Transverse colon (tissue), 4 donors: ENCODE results near the gene UCN3. TPM values are rescaled to one million over a fixed set of nuclear protein-coding genes. Genes with fewer than 3 reads are reported as not detected.

Source experiments
- DNase-seq: peaks from one replicate; pipeline ENCODE4 v3.0.0-alpha.2; 2019
- H3K27ac ChIP-seq, 4 donors: fragments of 200-600 bp; sonication (generic); 2 replicates each; pipeline ENCODE4 v1.5.1; 2016 to 2018; ENCODE audit warnings: inconsistent platforms in 4 of 4
- H3K27me3 ChIP-seq: fragments of 200-600 bp; sonication (generic); 2 replicates; pipeline ENCODE4 v1.5.1; 2017; ENCODE audit warnings: inconsistent platforms
- H3K36me3 ChIP-seq, 4 donors: fragments of 200-600 bp; sonication (generic); 2 replicates each; pipeline ENCODE4 v1.5.1; 2017 to 2019; ENCODE audit warnings: inconsistent platforms in 4 of 4
- H3K4me1 ChIP-seq, 4 donors: fragments of 200-600 bp; sonication (generic); 2 replicates each; pipeline ENCODE4 v1.5.1; 2017 to 2020; ENCODE audit warnings: inconsistent platforms in 4 of 4
- H3K4me3 ChIP-seq, 4 donors: fragments of 200-600 bp; sonication (generic); 1 replicate in 1 of 4; 2 replicates in 3 of 4; pipeline versions ENCODE4 v1.5.1 to v1.6.1; 2017 to 2019; ENCODE audit warnings: inconsistent platforms in 4 of 4
- H3K9me3 ChIP-seq, 2 donors: fragments of 200-600 bp; sonication (generic); 2 replicates each; pipeline ENCODE4 v1.5.1; 2017 to 2019; ENCODE audit warnings: inconsistent platforms in 2 of 2
- EP300 ChIP-seq: sonication (generic); formaldehyde crosslinking; IDR thresholded peaks from one replicate; pipeline ENCODE4 v1.6.1; 2017; ENCODE audit warnings: antibody characterized with exemption, low read depth
- POLR2A ChIP-seq: fragments of 450-650 bp; IDR thresholded peaks from one replicate; pipeline ENCODE4 v1.6.1; 2016; ENCODE audit warnings: antibody characterized with exemption, mild to moderate bottlenecking, moderate library complexity
- POLR2AphosphoS5 ChIP-seq, 3 donors: sonication (generic); formaldehyde crosslinking; IDR thresholded peaks; one replicate each; pipeline ENCODE4 v1.6.1; 2016; ENCODE audit warnings: antibody characterized with exemption in 3 of 3
- WGBS, 2 donors: methylation state at CpG; one replicate each; pipeline ENCODE4 v1.1.5; 2018; ENCODE audit warnings: low coverage in 1 of 2; 5-methylcytosine and 5-hydroxymethylcytosine counted together
- in situ Hi-C, 4 donors: fragments of 200-750 bp; cut with MboI; loops; one replicate each; pipeline versions ENCODE4 v1.15.0 to v1.15.1; 2017; ENCODE audit warnings: low sequenced_read_pairs in 3 of 4, low pct_ligation_motif_present in 1 of 4, low pct_unique_long_range_greater_than_20kb in 1 of 4
- intact Hi-C: fragments of 100-400 bp; cut with DNase I; formaldehyde crosslinking; loops from one replicate; pipeline ENCODE4 v1.15.1; 2023; ENCODE audit warnings: low total_unique reads
- total RNA-seq, 4 donors: library from RNA; depleted of rRNA; stranded (reverse); fragments of >200 nt; gene quantifications; one replicate each; pipeline ENCODE4 v1.1.0, GENCODE V29; 2016
- TF ChIP-seq, protein P1 (sequence below), 5 experiments: fragments of 200-600 bp in 3 of 5; fragments of 450-650 bp in 2 of 5; sonication (generic) in 3 of 5; IDR thresholded peaks; 1 replicate in 2 of 5; 2 replicates in 3 of 5; pipeline ENCODE4 v1.5.1; 2016 to 2017; ENCODE audit warnings: antibody characterized with exemption in 5 of 5, inconsistent platforms in 3 of 5, mild to moderate bottlenecking in 2 of 5, moderate library complexity in 1 of 5

UCN3 gene
- total RNA-seq, 4 donors from 2014 or later = 1.6 to 1.7 TPM; not detected in 2

DNA sequence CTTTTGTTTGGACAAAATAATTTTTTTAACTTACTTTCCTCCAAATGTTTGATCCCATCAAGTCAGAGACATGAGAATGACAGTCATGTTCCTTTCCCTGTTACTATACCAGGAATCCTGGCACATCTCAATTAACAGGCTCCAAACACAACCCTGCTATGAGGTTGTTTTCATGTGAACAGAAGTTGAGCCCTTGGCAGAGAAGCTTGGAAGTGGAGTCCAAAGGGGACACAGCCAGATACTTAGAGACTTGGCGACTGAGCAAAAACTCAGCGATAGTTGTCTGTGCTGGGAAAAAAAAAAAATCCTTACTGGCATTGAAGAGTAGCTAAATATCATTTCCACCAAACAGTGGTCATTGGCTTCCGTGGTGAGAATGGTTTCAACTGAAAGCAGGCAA, 27.0 kb downstream of the UCN3 start:
- H3K9me3 ChIP-seq = peaks cover 19 to 22% of the 10 kb centered on the region in 2 donors
- in situ Hi-C loops (loop anchor here in 1 of 4 donors (25.0 kb wide), 1 partner anchor 554 kb away; the partner anchor contains the start of gene AKR1E2), intact Hi-C loops (no loop called here)
- H3K4me1 ChIP-seq = no peaks in the 10 kb centered on the region
- no peak for TF ChIP-seq POLR2A
- TF ChIP-seq POLR2AphosphoS5 (IDR thresholded peaks at IDR 0.05) = no peak
- TF ChIP-seq, protein P1, sequence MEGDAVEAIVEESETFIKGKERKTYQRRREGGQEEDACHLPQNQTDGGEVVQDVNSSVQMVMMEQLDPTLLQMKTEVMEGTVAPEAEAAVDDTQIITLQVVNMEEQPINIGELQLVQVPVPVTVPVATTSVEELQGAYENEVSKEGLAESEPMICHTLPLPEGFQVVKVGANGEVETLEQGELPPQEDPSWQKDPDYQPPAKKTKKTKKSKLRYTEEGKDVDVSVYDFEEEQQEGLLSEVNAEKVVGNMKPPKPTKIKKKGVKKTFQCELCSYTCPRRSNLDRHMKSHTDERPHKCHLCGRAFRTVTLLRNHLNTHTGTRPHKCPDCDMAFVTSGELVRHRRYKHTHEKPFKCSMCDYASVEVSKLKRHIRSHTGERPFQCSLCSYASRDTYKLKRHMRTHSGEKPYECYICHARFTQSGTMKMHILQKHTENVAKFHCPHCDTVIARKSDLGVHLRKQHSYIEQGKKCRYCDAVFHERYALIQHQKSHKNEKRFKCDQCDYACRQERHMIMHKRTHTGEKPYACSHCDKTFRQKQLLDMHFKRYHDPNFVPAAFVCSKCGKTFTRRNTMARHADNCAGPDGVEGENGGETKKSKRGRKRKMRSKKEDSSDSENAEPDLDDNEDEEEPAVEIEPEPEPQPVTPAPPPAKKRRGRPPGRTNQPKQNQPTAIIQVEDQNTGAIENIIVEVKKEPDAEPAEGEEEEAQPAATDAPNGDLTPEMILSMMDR (IDR thresholded peaks at IDR 0.05) = no peak
- no peak for TF ChIP-seq EP300
- H3K36me3 ChIP-seq = no peaks in the 10 kb centered on the region
- no peak overlapping the region for H3K27ac ChIP-seq
- DNase-seq = no peak
- no peaks in the 10 kb centered on the region for H3K27me3 ChIP-seq
- 85 to 94% methylated on average over 3 of the region's 3 CpGs for WGBS, 2 donors
- no peak overlapping the region for H3K4me3 ChIP-seq

DNA sequence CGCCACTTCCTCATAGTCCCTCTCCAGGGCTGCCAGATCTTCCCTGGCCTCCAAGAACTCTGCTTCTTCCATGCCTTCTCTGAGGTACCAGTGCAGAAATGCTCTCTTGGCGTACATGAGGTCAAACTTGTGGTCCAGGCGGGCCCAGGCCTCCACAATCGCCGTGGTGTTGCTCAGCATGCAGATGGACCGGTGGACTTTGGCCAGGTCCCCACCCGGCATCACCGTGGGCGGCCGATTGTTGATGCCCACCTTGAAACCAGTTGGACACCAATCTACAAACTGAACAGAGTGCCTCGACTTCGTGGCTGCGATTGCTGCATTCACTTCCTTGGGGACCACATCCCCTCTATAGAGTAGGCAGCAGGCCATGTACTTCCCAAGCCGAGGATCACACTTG, 28.8 kb downstream of the UCN3 start:
- 91 to 100% methylated on average over 1 to 11 of the region's 14 CpGs for WGBS, 2 donors
- H3K27me3 ChIP-seq = no peaks in the 10 kb centered on the region
- H3K27ac ChIP-seq = no peak overlapping the region
- TF ChIP-seq, protein P1 (IDR thresholded peaks at IDR 0.05) = no peak
- TF ChIP-seq POLR2AphosphoS5 (IDR thresholded peaks at IDR 0.05) = no peak
- no peak for TF ChIP-seq POLR2A
- TF ChIP-seq EP300 = no peak
- intact Hi-C loops = no loop called here
- no peak for DNase-seq
- no peak overlapping the region for H3K4me3 ChIP-seq
- in situ Hi-C loops = loop anchor here in 1 of 4 donors (25.0 kb wide), 1 partner anchor 556 kb away; the partner anchor contains the start of gene AKR1E2
- no peaks in the 10 kb centered on the region for H3K36me3 ChIP-seq
- peaks cover 19 to 22% of the 10 kb centered on the region in 2 donors for H3K9me3 ChIP-seq
- no peaks in the 10 kb centered on the region for H3K4me1 ChIP-seq

DNA sequence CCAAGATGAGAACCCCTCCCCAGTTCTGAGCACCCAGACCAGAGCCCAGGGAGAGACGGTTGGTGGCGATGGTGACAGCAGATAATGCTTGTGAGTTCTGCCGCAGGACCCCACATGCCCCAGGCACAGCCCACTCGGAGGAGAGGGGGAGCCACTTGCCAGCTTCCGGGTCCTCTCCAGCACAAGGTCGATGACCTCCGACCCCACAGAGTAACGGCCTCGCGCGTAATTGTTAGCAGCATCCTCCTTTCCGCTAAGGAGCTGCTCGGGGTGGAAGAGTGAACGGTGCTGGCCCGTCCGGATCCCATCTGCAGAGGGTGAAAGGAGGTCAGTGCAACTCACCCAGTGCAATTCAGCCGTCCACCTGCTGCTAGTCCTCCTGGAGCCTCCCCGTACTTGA, 30.4 kb downstream of the UCN3 start:
- Histone ChIP-seq H3K27me3 (no peaks in the 10 kb centered on the region), H3K36me3 (no peaks in the 10 kb centered on the region), H3K9me3 (peaks cover 10 to 12% of the 10 kb centered on the region in 2 donors), H3K4me3 (no peak overlapping the region), H3K4me1 (no peaks in the 10 kb centered on the region), H3K27ac (no peak overlapping the region)
- DNase-seq = no peak
- 88% methylated on average over 18 of the region's 18 CpGs; no CpG with 5 or more reads in 1 of the 2 donors for WGBS, 2 donors
- TF ChIP-seq POLR2A (no peak), POLR2AphosphoS5 (IDR thresholded peaks at IDR 0.05) (no peak), EP300 (no peak)
- TF ChIP-seq, protein P1 (IDR thresholded peaks at IDR 0.05) = no peak
- in situ Hi-C loops (loop anchor here in 1 of 4 donors (25.0 kb wide), 1 partner anchor 558 kb away; the partner anchor contains the start of gene AKR1E2), intact Hi-C loops (no loop called here)

DNA sequence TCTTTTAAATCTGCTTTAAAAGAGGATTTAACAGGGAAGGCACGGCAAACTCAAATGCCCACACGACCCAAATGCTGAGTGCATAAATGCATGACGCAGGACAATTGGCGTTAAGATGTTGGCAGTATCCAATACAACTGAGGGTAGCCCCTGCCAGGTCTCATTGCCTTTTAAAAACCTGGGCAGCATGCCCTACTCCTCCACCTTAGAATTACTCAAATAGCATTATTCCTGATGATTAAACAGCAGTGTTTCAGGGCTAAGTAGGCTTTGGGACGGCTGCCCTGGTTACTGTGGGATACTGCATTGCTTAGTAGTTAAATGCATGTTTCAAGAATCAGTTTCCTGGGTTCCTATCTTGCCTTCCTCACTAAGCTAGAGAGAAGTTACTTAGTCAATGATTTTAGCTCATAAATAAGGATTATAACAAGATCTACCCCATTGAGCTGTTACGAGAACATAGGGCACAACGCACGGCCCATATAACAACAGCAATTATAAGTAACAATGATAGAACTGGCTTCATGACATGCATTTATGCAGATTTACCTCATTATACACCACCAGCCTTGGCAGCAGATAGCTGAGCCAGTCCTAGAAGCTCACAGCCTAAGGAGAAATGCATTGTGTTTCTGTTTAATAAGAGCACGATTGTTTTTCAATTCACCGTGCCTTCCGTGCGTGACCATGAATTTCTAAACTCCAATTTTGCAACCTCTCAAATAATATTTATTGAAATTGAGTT, 32.0 kb downstream of the UCN3 start:
- Histone ChIP-seq H3K9me3 (no peaks in the 10 kb centered on the region), H3K4me1 (no peaks in the 10 kb centered on the region), H3K4me3 (no peak overlapping the region), H3K27ac (no peak overlapping the region), H3K36me3 (no peaks in the 10 kb centered on the region), H3K27me3 (no peaks in the 10 kb centered on the region)
- TF ChIP-seq POLR2A (no peak), EP300 (no peak), POLR2AphosphoS5 (IDR thresholded peaks at IDR 0.05) (no peak)
- intact Hi-C loops (no loop called here), in situ Hi-C loops (loop anchor here in 1 of 4 donors (25.0 kb wide), 1 partner anchor 559 kb away; the partner anchor contains the start of gene AKR1E2)
- no peak for DNase-seq
- WGBS, 2 donors = 84 to 89% methylated on average over 11 to 12 of the region's 12 CpGs
